Raji (cell line): Measurements from ENCODE around the gene OR2B2.

Experiments used
- POLR2A ChIP-seq: IDR thresholded peaks from 2 replicates; pipeline ENCODE4 v1.6.1; 2011; ENCODE audit warnings: low read depth, low read length, control low read depth; ENCODE audit not compliant: insufficient read depth

OR2B2 gene

DNA sequence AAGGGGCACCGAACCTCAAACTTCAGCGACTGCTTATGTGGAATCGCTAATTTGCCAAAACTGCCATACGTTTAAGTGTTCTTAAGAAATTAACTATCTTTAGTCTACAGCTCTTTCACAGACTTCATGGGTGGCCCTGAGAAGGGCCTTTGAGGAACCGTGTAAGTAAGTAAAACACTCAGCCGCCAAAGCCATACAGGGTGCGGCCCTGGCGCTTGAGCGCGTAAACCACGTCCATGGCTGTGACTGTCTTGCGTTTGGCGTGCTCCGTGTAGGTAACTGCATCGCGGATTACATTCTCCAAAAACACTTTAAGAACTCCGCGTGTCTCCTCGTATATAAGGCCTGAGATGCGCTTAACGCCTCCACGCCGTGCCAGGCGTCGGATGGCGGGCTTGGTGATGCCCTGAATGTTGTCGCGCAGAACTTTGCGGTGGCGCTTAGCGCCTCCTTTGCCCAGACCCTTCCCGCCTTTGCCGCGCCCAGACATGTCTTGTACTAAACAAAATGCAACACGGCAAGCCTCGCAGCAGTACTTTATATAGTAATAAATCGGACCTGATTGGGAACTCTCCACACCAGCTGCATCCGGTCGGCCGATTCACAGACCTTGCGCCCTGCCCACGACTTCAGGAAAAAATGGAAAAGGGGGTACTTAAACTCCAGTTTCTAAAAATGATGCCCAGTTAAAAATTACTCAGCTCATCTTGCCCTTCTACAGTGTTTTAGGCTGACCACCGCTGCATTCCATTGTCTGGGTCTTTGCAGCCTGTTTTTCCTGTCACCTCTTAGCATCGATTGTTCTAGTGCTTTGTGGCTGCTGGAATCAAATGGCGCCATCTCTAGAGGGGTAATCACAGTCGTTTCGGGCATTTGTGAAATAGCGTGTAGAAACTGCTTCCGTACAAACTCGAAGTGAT lies 38.9 kb downstream of the OR2B2 start:
- peak; percentile 97 for TF ChIP-seq POLR2A

DNA sequence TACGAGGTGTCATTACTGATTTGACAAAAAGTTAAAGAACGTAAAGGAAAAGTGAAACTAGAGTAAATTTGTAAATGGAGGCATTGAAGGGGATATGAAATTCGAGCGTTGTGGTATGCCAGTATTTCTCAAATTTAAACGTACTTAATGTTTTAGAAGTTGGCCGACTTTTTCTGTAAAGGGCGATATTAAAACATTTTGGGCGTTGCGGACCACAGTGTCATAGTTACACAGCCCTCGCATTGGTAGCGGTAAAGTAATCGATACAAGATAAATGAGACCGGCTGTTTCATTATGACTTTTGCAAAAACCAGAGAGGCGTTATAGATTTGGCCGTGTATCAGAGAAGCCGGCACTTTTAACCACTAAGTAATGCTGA lies 39.6 kb downstream of the OR2B2 start:
- no peak for TF ChIP-seq POLR2A

DNA sequence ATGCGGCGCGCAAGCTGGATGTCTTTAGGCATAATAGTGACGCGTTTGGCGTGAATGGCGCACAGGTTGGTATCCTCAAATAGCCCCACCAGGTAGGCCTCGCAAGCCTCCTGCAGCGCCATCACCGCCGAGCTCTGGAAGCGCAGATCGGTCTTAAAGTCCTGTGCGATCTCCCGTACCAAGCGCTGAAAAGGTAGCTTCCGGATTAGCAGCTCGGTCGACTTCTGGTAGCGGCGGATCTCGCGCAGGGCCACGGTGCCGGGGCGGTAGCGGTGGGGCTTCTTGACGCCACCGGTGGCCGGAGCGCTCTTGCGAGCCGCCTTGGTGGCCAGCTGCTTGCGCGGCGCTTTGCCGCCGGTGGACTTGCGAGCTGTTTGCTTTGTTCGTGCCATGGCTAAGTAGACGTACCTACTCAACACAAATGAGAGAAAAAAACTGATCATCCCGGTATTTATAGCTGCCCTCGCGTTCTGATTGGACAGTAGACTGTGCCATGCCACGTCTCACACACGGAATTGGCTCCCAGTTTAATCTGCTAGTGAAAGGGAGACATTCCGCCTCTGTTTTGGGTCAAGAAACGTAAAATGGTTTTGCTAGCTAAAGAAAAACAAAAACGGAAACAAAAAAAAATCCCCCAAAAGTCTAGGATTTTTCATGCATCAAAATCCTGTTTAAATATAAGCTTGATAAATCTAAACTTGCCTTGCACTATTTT lies 40.1 kb downstream of the OR2B2 start:
- TF ChIP-seq POLR2A: peak; percentile 96

DNA sequence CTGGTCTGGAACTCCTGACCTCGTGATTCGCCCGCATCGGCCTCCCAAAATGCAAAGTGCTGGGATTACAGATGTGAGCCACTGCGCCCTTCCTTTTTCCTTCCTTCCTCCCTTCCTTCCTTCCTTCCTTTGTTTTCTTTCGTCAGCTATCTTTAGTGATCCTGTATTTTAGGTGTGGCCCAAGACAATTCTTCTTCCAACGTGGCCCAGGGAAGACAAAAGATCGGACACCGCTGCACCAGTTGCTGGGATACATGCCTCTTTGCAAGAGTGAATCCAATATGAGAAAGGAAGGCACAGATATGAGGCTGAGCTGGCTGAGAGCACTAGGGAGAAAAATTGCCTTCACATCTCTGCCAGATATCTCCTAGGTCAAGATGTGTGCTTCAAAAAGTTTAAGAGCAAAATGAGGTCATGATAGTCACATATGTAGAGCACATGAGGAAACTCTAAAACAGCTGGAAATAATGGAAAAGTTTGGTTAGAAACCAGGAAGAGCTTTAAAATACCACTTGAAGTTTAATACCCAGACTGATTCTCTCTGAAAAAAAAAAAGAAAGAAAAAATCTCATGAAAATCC lies 41.8 kb downstream of the OR2B2 start:
- TF ChIP-seq POLR2A: no peak

DNA sequence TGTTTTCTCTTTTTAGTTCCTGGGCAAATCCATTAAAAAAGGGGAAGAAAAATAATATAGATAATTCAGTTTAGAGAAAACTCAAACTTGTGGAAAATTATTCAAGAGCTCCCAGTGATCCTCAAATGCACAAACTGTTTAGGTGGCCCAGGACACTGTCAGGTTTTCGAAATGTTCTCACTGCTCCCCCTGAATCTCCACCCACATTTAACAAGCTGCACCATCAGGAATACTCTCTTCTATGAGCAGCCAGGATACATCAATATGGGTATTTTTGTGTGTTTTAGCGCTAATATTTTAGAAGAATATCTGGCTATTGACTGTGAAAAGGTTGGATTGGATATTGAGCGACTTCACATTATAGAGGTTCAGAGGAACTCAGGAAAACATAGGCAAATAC lies 43.9 kb downstream of the OR2B2 start:
- no peak for TF ChIP-seq POLR2A

DNA sequence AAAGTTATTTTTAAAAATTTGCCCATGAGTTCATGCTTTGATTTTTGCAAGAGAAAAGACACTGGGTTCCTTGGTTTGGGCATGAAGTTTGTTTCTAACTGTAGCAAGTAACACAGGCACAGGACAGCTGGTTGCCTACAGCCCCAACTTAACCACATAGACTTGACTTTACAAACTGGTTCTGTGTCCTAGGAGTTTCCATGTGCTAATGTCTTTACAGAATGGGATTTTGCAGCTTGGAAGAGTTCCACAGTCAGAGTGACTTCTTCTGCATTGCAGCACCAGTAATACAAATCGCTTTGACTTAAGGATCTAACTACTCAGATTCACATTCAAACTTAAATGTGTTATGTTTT lies 44.3 kb downstream of the OR2B2 start:
- no peak for TF ChIP-seq POLR2A

DNA sequence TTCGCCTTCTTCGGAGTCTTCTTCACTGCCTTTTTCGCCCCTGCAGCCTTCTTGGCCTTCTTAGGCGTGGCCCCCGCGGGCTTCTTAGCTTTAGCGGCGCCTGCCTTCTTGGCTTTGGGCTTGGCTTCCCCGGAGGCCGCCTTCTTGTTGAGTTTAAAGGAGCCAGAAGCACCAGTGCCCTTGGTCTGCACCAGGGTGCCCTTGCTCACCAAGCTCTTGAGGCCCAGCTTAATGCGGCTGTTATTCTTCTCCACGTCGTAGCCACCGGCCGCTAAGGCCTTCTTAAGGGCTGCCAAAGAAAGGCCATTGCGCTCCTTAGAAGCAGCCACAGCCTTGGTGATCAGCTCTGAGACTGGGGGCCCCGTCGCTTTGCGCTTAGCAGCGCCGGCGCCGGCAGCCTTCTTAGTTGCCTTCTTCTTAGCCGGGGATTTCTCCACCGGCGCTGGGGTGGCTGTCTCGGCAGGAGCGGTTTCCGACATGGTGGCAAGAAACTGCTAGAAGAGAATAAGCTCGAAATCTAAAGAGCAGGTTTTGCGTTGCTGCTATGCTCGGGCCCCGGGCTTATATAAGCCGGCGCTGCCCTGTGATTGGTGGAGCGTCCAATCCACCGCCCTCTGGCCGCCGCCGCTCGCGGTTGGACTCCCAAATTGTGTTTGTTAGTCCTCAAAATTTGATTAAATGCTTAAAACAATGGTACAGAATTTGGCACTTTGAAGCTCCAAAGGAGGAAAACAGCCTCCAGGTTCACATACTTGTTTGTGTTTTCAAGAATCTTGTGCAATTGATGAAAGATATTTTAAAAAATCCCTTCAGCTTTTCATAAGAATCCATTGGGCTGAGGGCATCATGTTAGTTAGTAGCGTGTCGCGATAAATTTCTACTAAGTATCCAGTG lies 44.9 kb downstream of the OR2B2 start:
- peak; percentile 89 for TF ChIP-seq POLR2A

DNA sequence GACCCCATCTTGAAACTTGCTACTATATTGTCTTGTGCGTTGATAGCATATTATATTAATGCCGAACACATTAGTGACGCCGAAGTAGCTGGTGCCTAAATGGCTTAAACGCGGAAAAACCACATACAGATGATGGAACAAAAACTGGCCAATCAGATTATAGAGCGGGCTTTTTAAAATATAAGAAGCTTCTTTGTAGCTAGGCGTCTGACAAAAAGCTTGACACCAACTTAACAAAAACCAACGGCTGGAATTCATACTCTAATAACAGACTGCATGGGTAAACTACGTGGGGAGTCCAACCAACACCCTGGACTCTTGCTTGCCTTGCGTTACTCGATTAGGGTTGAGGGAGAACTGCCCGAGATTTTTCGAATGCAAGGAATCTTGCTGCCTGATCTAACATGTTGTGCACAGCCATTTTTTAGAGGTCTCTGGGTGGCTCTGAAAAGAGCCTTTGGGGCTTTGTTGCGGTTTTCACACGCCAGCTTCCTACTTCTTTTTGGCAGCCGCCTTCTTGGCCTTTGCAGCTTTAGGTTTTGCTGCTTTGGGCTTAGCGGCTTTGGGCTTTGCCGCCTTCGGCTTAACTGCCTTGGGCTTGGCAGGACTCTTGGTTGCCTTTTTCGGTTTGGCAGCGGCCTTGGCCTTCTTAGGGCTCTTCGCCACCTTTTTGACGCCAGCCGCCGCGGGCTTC lies 45.7 kb downstream of the OR2B2 start:
- peak; percentile 73 for TF ChIP-seq POLR2A

DNA sequence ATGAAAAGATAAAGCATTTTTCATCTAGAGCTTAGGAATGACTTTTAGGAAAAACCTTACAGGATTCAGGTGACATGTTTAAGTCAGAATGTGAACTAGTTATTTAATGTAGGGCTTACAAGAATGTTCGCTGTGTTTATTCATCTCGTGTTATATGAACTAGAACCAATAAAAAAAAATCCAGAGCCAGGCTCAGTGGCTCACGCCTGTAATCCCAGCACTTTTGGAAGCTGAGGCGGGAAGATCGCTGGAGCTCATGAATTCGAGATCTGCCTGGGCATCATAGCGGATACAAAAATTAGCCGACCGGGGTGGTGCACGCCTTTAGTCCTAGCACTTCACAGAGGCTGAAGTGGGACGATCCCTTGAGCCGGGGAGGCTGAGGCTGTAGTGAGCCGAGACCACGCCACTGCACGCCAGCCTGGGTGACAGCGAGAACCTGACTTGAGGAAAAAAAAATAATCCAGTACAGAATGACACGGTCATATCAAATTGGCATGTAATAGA lies 46.3 kb downstream of the OR2B2 start:
- no peak for TF ChIP-seq POLR2A

DNA sequence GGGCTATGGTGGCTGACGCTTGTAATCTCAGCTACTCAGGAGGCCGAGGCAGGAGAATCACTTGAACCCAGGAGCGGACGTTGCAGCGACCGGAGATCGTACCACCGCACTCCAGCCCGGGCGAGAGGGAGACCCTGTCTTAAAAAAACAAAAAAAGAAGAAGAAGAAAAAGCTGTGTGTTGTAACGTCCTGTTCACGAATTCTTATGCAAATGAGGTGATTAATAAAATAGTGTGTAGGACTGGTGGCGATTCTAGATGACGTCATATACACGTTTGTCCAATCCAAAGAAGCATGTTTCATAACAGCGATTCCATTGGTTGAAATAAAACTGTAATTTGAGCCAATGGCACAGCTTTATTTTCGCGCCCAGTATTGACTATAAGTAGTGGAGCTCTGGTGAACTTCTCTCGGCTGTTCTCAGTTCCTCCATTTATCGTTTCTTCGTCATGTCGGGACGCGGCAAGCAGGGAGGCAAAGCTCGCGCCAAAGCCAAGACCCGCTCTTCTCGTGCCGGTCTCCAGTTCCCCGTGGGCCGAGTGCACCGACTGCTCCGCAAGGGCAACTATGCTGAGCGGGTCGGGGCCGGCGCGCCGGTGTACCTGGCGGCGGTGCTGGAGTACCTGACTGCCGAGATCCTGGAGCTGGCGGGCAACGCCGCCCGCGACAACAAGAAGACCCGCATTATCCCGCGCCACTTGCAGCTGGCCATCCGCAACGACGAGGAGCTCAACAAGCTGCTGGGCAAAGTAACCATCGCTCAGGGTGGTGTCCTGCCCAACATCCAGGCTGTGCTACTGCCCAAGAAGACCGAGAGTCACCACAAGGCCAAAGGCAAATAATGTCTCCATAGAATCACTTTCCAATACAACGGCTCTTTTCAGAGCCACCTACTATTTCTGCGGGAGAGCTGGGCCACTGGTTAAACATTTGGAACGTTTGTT lies 47.0 kb downstream of the OR2B2 start:
- TF ChIP-seq POLR2A: peak; percentile 98

DNA sequence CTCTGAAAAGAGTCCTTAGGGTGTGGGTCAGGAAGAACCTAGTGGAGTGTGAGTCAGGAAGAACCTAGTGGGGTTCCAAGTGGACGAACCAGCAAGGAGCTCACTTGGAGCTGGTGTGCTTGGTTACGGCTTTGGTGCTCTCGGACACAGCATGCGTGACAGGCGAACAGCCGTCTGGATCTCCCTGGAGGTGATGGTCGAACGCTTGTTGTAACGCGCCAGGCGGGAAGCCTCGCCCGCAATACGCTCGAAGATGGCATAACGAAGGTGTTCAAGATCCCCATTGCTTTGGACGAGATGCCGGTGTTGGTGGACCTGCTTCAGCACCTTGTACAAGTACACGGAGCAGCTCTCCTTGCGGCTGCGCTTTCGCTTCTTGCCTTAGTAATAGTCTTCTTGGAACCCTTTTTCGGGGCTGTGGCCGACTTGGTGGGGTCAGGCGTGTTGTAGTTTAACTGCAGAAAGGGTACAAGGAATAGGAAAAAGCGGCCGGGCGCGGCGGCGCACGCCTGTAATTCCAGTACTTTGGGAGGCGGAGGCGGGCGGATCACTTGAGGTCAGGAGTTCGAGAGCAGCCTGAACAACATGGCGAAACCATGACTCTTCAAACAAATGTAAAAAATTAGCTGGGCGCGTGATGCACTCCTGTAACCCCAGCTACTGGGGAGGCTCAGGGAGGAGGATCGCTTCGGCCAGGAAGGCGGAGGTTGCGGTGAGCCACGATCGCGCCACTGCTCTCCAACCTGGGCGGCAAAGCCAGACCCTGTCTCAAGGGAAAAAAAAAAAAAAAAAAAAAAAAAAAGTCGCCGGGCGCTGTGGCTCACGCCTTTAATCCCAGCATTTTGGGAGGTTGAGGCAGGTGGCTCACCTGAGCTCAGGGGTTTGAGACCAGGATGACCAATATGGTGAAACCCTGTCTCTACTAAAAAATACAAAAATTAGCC lies 48.0 kb downstream of the OR2B2 start:
- TF ChIP-seq POLR2A: peak; percentile 48; the same call in 1 of the 2 replicates

DNA sequence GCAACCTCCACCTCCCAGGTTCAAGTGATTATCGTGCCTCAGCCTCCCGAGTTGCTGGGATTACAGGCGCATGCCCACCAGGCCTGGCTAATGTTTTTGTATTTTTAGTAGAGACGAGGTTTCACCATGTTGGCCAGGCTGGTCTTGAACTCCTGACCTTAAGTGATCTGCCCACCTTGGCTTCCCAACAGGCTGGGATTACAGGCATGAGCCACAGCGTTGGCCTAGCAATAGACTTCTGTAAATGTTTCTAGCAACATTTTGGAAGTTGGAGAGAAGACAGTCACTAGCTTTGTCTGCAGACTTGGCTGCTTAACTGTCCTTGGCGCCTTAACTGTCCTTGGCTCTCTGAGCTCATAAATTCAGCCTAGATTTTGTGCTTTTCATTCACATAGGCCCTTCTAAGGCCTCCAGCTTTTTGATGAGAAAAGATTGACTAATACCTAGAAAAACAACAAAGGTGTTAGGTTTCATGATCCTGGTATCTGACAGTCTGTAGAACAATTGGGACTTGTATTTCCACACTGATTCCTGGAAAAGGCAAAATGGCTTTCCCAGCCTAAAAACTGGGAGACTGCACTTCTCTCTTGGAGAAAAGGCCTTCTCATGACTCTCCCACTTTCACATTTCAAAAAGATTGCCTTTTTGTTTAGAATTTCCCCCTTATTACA lies 49.7 kb downstream of the OR2B2 start:
- TF ChIP-seq POLR2A: no peak

DNA sequence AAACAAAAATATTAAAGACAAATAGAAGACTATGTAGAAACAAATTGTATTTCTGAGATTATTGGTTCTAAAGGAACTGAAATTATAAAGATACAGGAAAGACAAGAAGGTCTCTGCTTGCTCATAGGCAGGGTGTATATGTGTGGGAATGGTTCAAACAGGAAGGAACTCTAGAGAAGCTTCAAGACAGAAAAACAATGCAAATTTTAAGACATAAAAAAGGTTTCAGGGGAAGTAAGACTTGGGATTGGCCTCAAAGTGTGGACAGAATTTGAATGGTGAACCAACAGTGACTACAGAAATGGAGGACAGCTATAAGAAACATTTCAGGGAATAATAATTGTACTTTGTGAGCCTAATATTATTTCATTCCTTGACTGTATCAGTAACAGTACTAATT lies 50.3 kb downstream of the OR2B2 start:
- TF ChIP-seq POLR2A: no peak
